ENCODE results near the gene GTPBP10. TPM values are rescaled to one million over a fixed set of nuclear protein-coding genes. Genes with fewer than 3 reads are reported as not detected.

GTPBP10 gene
- total RNA-seq, 4 donors from 2014 or later, result 11.3 to 48.1 (median 28.6) TPM

GRCh38 chr7:90383422-90383821 is 36.9 kb downstream of the GTPBP10 start:
- no peak for TF ChIP-seq POLR2A (IDR thresholded peaks at IDR 0.05)
- TF ChIP-seq CTCF (IDR thresholded peaks at IDR 0.05), result no peak
- TF ChIP-seq EP300 (IDR thresholded peaks at IDR 0.05), result no peak
- WGBS, 2 donors, result 92 to 97% methylated on average over 1 of the region's 1 CpG
- H3K27me3 ChIP-seq, result no peaks in the 10 kb centered on the region
- DNase-seq (ENCODE audit: low spot score in 2 of 2), result no peak
- no peaks in the 10 kb centered on the region for H3K4me1 ChIP-seq
- H3K9me3 ChIP-seq, result peaks cover 0 to 5% (median 0%) of the 10 kb centered on the region in 4 donors
- H3K4me3 ChIP-seq, result no peak overlapping the region
- H3K27ac ChIP-seq, result no peak overlapping the region
- peaks cover 0 to 86% (median 13%) of the 10 kb centered on the region in 3 donors for H3K36me3 ChIP-seq

GRCh38 chr7:90383861-90384260 is 37.3 kb downstream of the GTPBP10 start:
- Histone ChIP-seq H3K27ac (no peak overlapping the region), H3K27me3 (no peaks in the 10 kb centered on the region), H3K4me1 (no peaks in the 10 kb centered on the region), H3K4me3 (no peak overlapping the region), H3K36me3 (peaks cover 0 to 82% (median 13%) of the 10 kb centered on the region in 3 donors), H3K9me3 (peaks cover 0 to 5% (median 0%) of the 10 kb centered on the region in 4 donors)
- no peak for TF ChIP-seq EP300 (IDR thresholded peaks at IDR 0.05)
- TF ChIP-seq POLR2A (IDR thresholded peaks at IDR 0.05), result no peak
- no peak for TF ChIP-seq CTCF (IDR thresholded peaks at IDR 0.05)
- DNase-seq (ENCODE audit: low spot score in 2 of 2), result no peak
- 95 to 96% methylated on average over 3 of the region's 3 CpGs for WGBS, 2 donors

GRCh38 chr7:90384433-90384832 is 37.9 kb downstream of the GTPBP10 start:
- Histone ChIP-seq H3K9me3 (peaks cover 0 to 5% (median 0%) of the 10 kb centered on the region in 4 donors), H3K36me3 (peaks cover 0 to 82% (median 9%) of the 10 kb centered on the region in 3 donors), H3K27me3 (no peaks in the 10 kb centered on the region), H3K4me1 (no peaks in the 10 kb centered on the region), H3K4me3 (no peak overlapping the region), H3K27ac (no peak overlapping the region)
- no peak for TF ChIP-seq CTCF (IDR thresholded peaks at IDR 0.05)
- no peak for TF ChIP-seq EP300 (IDR thresholded peaks at IDR 0.05)
- TF ChIP-seq POLR2A (IDR thresholded peaks at IDR 0.05), result no peak
- no peak for DNase-seq (ENCODE audit: low spot score in 2 of 2)

GRCh38 chr7:90387470-90388240 is 41.1 kb downstream of the GTPBP10 start:
- no peak for DNase-seq (ENCODE audit: low spot score in 2 of 2)
- Histone ChIP-seq H3K27me3 (no peaks in the 10 kb centered on the region), H3K27ac (no peak overlapping the region), H3K4me1 (no peaks in the 10 kb centered on the region), H3K36me3 (peaks cover 0 to 57% (median 5%) of the 10 kb centered on the region in 3 donors), H3K9me3 (no peaks in the 10 kb centered on the region), H3K4me3 (no peak overlapping the region)
- TF ChIP-seq EP300 (IDR thresholded peaks at IDR 0.05) (no peak), CTCF (IDR thresholded peaks at IDR 0.05) (no peak), POLR2A (IDR thresholded peaks at IDR 0.05) (no peak)
- 93 to 95% methylated on average over 2 of the region's 2 CpGs for WGBS, 2 donors

GRCh38 chr7:90390926-90391325 is 44.4 kb downstream of the GTPBP10 start:
- no peaks in the 10 kb centered on the region for H3K9me3 ChIP-seq
- no peak overlapping the region for H3K4me3 ChIP-seq
- H3K4me1 ChIP-seq, result no peaks in the 10 kb centered on the region
- TF ChIP-seq EP300 (IDR thresholded peaks at IDR 0.05) (no peak), CTCF (IDR thresholded peaks at IDR 0.05) (no peak), POLR2A (IDR thresholded peaks at IDR 0.05) (no peak)
- no peak overlapping the region for H3K27ac ChIP-seq
- DNase-seq (ENCODE audit: low spot score in 2 of 2), result no peak
- peaks cover 0 to 24% (median 0%) of the 10 kb centered on the region in 3 donors for H3K36me3 ChIP-seq
- no peaks in the 10 kb centered on the region for H3K27me3 ChIP-seq
